ENCODE data around the gene MAGEB2.

DNA sequence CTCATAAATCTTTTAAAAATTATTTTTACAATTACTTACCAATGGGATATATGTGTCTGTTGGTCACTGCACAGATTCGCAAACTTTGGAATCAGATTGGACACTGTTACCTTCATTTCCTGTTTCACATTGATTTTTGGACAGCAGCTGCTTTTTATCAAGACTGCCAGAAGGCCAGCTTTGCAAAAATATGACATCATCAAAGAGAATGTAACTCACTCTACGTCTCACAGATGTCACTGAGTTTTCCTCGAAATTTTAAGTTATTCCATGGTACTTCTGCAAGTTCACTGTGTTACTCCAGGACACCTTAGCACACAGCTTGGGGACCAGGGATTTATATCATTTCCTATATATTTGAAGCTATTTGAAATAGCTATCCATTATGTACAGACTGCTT, 31.8 kb upstream of the MAGEB2 start:
- TF ChIP-seq MXI1 (IDR thresholded peaks at IDR 0.05; ENCODE audit: low read depth, low read length) (no peak), CEBPB (IDR thresholded peaks at IDR 0.05; ENCODE audit: borderline replicate concordance in 1 of 2, low read depth in 2 of 2, low read length in 2 of 2) (no peak), MYC (IDR thresholded peaks at IDR 0.05; ENCODE audit: insufficient read depth, insufficient read length, insufficient replicate concordance, low read length, severe bottlenecking) (no peak), ZNF274 (IDR thresholded peaks at IDR 0.05; ENCODE audit: insufficient read depth, insufficient read length) (no peak), POLR2AphosphoS5 (IDR thresholded peaks at IDR 0.05; ENCODE audit: low read length) (no peak), PML (IDR thresholded peaks at IDR 0.05; ENCODE audit: low read length) (no peak)
- TF ChIP-seq, protein P1, sequence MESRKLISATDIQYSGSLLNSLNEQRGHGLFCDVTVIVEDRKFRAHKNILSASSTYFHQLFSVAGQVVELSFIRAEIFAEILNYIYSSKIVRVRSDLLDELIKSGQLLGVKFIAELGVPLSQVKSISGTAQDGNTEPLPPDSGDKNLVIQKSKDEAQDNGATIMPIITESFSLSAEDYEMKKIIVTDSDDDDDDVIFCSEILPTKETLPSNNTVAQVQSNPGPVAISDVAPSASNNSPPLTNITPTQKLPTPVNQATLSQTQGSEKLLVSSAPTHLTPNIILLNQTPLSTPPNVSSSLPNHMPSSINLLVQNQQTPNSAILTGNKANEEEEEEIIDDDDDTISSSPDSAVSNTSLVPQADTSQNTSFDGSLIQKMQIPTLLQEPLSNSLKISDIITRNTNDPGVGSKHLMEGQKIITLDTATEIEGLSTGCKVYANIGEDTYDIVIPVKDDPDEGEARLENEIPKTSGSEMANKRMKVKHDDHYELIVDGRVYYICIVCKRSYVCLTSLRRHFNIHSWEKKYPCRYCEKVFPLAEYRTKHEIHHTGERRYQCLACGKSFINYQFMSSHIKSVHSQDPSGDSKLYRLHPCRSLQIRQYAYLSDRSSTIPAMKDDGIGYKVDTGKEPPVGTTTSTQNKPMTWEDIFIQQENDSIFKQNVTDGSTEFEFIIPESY (IDR thresholded peaks at IDR 0.05) = no peak
- TF ChIP-seq, protein P2, sequence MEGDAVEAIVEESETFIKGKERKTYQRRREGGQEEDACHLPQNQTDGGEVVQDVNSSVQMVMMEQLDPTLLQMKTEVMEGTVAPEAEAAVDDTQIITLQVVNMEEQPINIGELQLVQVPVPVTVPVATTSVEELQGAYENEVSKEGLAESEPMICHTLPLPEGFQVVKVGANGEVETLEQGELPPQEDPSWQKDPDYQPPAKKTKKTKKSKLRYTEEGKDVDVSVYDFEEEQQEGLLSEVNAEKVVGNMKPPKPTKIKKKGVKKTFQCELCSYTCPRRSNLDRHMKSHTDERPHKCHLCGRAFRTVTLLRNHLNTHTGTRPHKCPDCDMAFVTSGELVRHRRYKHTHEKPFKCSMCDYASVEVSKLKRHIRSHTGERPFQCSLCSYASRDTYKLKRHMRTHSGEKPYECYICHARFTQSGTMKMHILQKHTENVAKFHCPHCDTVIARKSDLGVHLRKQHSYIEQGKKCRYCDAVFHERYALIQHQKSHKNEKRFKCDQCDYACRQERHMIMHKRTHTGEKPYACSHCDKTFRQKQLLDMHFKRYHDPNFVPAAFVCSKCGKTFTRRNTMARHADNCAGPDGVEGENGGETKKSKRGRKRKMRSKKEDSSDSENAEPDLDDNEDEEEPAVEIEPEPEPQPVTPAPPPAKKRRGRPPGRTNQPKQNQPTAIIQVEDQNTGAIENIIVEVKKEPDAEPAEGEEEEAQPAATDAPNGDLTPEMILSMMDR (IDR thresholded peaks at IDR 0.05 in 2 of 3, conservative IDR thresholded peaks at IDR 0.05 in 1 of 3; ENCODE audit: control insufficient read depth in 2 of 3, extremely low read depth in 1 of 3, insufficient read depth in 1 of 3, low read depth in 3 of 3, low read length in 3 of 3) = no peak
- TF ChIP-seq, protein P3, sequence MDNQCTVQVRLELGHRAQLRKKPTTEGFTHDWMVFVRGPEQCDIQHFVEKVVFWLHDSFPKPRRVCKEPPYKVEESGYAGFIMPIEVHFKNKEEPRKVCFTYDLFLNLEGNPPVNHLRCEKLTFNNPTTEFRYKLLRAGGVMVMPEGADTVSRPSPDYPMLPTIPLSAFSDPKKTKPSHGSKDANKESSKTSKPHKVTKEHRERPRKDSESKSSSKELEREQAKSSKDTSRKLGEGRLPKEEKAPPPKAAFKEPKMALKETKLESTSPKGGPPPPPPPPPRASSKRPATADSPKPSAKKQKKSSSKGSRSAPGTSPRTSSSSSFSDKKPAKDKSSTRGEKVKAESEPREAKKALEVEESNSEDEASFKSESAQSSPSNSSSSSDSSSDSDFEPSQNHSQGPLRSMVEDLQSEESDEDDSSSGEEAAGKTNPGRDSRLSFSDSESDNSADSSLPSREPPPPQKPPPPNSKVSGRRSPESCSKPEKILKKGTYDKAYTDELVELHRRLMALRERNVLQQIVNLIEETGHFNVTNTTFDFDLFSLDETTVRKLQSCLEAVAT (IDR thresholded peaks at IDR 0.05) = no peak

Data from GM12878 (cell line).